Fibroblast of mammary gland (primary cell): ENCODE data around the gene IL1RL2.

Source experiments
- DNase-seq: peaks from one replicate; pipeline ENCODE4 v3.0.0-alpha.2; 2010; ENCODE audit warnings: low read depth
- H3K4me3 ChIP-seq: 2 replicates; pipeline ENCODE4 v1.5.1; 2011; ENCODE audit warnings: low read depth, mild to moderate bottlenecking, low read length, moderate library complexity; ENCODE audit not compliant: control insufficient read depth
- TF ChIP-seq, protein P1 (sequence below): conservative IDR thresholded peaks from 2 replicates; pipeline ENCODE4 v1.5.1; 2011; ENCODE audit warnings: low read depth, low read length, inconsistent platforms; ENCODE audit not compliant: control insufficient read depth, insufficient read depth

The IL1RL2 gene

DNA sequence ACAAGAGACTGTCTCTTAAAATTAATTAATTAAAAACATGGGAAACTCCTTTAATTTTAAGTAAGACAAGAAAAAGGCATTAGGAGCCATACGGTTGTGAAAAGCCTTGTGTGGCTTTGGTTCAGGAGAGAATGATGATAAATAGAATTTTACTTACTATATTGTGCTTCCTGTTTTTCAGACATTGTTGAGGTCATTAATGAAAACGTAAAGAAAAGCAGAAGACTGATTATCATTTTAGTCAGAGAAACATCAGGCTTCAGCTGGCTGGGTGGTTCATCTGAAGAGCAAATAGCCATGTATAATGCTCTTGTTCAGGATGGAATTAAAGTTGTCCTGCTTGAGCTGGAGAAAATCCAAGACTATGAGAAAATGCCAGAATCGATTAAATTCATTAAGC lies 10.7 kb upstream of the IL1RL2 start:
- no peak for DNase-seq
- TF ChIP-seq, protein P1, sequence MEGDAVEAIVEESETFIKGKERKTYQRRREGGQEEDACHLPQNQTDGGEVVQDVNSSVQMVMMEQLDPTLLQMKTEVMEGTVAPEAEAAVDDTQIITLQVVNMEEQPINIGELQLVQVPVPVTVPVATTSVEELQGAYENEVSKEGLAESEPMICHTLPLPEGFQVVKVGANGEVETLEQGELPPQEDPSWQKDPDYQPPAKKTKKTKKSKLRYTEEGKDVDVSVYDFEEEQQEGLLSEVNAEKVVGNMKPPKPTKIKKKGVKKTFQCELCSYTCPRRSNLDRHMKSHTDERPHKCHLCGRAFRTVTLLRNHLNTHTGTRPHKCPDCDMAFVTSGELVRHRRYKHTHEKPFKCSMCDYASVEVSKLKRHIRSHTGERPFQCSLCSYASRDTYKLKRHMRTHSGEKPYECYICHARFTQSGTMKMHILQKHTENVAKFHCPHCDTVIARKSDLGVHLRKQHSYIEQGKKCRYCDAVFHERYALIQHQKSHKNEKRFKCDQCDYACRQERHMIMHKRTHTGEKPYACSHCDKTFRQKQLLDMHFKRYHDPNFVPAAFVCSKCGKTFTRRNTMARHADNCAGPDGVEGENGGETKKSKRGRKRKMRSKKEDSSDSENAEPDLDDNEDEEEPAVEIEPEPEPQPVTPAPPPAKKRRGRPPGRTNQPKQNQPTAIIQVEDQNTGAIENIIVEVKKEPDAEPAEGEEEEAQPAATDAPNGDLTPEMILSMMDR: no peak
- no peak overlapping the region for H3K4me3 ChIP-seq

DNA sequence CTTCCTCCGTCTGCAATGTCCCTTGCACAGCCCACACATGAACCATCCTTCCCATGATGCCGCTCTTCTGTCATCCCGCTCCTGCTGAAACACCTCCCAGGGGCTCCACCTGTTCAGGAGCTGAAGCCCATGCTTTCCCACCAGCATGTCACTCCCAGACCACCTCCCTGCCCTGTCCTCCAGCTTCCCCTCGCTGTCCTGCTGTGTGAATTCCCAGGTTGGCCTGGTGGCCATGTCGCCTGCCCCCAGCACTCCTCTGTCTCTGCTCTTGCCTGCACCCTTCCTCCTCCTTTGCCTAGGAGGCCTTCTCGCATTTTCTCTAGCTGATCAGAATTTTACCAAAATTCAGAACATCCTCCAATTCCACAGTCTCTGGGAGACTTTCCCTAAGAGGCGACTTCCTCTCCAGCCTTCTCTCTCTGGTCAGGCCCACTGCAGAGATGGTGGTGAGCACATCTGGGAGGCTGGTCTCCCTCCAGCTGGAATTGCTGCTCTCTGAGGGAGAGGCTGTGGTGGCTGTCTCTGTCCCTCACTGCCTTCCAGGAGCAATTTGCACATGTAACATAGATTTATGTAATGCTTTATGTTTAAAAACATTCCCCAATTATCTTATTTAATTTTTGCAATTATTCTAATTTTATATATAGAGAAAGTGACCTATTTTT lies 8.9 kb upstream of the IL1RL2 start:
- H3K4me3 ChIP-seq: no peak overlapping the region
- no peak for DNase-seq
- TF ChIP-seq, protein P1: no peak

DNA sequence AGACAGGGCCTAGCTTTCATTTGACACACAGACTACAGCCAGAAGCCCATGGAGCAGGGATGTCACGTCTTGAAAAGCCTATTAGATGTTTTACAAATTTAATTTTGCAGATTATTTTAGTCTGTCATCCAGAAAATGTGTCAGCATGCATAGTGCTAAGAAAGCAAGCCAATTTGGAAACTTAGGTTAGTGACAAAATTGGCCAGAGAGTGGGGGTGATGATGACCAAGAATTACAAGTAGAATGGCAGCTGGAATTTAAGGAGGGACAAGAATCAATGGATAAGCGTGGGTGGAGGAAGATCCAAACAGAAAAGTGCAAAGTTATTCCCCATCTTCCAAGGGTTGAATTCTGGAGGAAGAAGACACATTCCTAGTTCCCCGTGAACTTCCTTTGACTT lies 7.8 kb upstream of the IL1RL2 start:
- no peak for DNase-seq
- TF ChIP-seq, protein P1: no peak
- no peak overlapping the region for H3K4me3 ChIP-seq

DNA sequence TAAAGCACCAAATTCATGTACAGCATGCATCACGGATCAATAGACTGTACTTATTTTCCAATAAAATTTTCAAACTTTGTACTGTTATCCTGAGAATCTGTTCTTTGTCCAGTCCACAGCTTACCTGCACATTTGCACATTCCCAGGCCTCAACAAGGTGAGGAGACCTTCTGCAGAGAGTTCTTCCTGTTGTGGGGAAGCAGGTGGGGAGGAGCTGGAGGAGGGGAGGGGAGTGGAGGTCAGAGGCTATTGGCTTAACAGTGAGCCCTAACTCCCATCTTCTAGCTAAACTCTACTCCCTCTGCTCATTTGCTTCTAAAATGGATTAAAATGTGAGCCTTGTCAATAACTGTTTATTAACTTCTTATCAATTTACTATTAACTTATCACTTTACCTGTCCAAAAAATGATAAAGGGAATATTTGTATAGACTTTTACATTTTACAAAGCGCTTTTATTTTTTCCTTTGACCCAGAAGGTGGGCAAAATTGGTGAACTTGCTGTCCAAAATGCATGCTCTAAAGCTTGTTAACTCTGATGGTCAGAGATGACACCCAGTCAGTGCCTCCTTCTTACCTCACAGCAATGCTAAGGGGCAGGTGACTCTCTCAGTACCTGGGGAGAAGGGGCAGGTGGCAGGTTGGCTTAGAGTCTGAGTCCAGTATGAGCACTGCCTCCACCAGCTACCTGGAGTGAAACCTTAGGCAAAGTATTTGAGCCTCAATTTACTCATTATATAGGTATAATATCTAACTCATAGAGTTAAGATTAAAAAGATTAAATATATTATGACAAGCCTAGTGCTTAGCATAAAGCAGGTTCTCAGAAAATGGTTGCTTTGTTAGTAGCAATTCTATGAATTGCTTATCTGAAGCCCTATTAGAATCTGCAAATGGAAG lies 6.8 kb upstream of the IL1RL2 start:
- TF ChIP-seq, protein P1: no peak
- no peak for DNase-seq
- no peak overlapping the region for H3K4me3 ChIP-seq

DNA sequence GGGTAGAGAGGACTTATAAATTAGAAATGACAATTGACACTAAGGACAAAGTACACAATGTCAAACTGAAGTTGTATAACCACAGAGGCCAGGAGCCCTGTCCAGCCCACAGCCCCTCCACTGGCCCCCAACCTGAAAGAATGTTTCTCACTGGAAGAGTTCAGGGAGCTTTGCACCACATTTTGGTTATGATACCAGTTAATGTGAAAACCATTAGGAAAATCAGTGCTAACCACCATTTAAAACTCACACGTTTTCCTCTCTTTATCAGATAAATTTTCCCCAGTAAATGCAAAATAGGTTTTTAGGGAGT lies 6.2 kb upstream of the IL1RL2 start:
- no peak for DNase-seq
- TF ChIP-seq, protein P1: no peak
- H3K4me3 ChIP-seq: no peak overlapping the region

DNA sequence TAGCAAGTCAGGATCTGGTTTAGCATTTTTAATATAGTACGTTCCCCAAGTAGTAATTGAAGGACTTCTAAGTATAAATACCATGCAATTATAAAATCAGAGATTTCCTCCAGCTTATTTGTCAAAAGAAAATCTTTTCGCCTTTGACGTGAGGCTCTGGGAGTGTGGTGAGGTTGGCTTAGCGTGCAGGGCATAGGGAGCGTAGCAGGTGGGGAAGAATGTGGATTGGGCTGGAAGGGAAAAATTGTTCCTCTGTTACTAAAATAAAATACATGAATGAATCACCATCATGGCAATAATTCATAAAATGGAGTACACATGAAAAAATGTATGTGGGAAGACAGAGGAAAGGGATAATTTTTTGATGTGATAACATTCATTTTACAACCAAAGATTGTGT lies 5.4 kb upstream of the IL1RL2 start:
- H3K4me3 ChIP-seq: no peak overlapping the region
- DNase-seq: no peak
- TF ChIP-seq, protein P1: no peak
